Panc1 (cell line): ENCODE measurements around the gene EYS. TPM values are rescaled to one million over a fixed set of nuclear protein-coding genes. Genes with fewer than 3 reads are reported as not detected.

ENCODE experiments used
- ATAC-seq: fragments of 200-7000 bp; cut with Tn5 transposase; 2 replicates; pipeline ENCODE4 v1.9.1; 2020; ENCODE audit warnings: mild to moderate bottlenecking, moderate library complexity
- BruUV-seq: library from RNA; stranded (reverse); fragments of 400-500 nt; replicated peaks from 2 replicates; lab custom pipeline; 2021; lab: Mats Ljungman, UMichigan
- CTCF ChIA-PET: fragments of 300-600 bp; sonication (Branson Sonifier 250); formaldehyde crosslinking; loops from one replicate; lab custom pipeline; 2022; ENCODE audit warnings: antibody characterized with exemption; lab: Charles Lee
- POLR2A ChIA-PET: fragments of 300-600 bp; sonication (Branson Sonifier 250); formaldehyde crosslinking; loops from one replicate; lab custom pipeline; 2022; ENCODE audit warnings: antibody characterized with exemption; lab: Charles Lee
- DNase-seq: peaks from one replicate; pipeline ENCODE4 v3.0.0-alpha.2; 2010; ENCODE audit warnings: low read depth, low spot score
- H3K27ac ChIP-seq: 2 replicates; pipeline ENCODE4 v1.5.1; 2011; ENCODE audit warnings: mild to moderate bottlenecking, low read length, inconsistent platforms
- H3K27me3 ChIP-seq: fragments of 200-500 bp; sonication (Bioruptor generic); 2 replicates; pipeline ENCODE4 v1.6.0; 2014; ENCODE audit warnings: low read length, inconsistent platforms; ENCODE audit not compliant: control insufficient read depth, insufficient read depth
- H3K36me3 ChIP-seq: fragments of 200-500 bp; sonication (Bioruptor generic); 2 replicates; pipeline ENCODE4 v1.5.1; 2014; ENCODE audit warnings: inconsistent platforms, mild to moderate bottlenecking, low read length, moderate library complexity; ENCODE audit not compliant: control insufficient read depth, insufficient read depth
- H3K4me1 ChIP-seq: 2 replicates; pipeline ENCODE4 v1.5.1; 2011; ENCODE audit warnings: inconsistent platforms, mild to moderate bottlenecking, low read length, moderate library complexity; ENCODE audit not compliant: control insufficient read depth, insufficient read depth
- H3K4me3 ChIP-seq, 2 experiments: 2 replicates each; pipeline ENCODE4 v1.5.1; 2011 to 2012; ENCODE audit warnings: low read depth in 2 of 2, low read length in 2 of 2, mild to moderate bottlenecking in 2 of 2, inconsistent platforms in 1 of 2, moderate library complexity in 1 of 2
- H3K9me3 ChIP-seq: fragments of 200-500 bp; sonication (Bioruptor generic); 2 replicates; pipeline ENCODE4 v1.5.1; 2014; ENCODE audit warnings: low read depth, mild to moderate bottlenecking, inconsistent platforms, low read length, moderate library complexity; ENCODE audit not compliant: control insufficient read depth, insufficient read depth
- CTCF ChIP-seq: fragments of 450-650 bp; IDR thresholded peaks from 2 replicates; pipeline ENCODE4 v1.5.1; 2017; ENCODE audit warnings: mild to moderate bottlenecking
- POLR2AphosphoS5 ChIP-seq: IDR thresholded peaks from 2 replicates; pipeline ENCODE4 v1.6.1; 2012; ENCODE audit warnings: mild to moderate bottlenecking, low read depth, low read length, moderate library complexity
- REST ChIP-seq, 2 experiments: IDR thresholded peaks; 2 replicates each; pipeline ENCODE4 v1.6.1; 2011 to 2012; ENCODE audit warnings: low read depth in 2 of 2, control low read depth in 1 of 2, low read length in 1 of 2, mild to moderate bottlenecking in 1 of 2, moderate library complexity in 1 of 2; ENCODE audit not compliant: insufficient read depth in 1 of 2
- SIN3A ChIP-seq: IDR thresholded peaks from 2 replicates; pipeline ENCODE4 v1.6.1; 2012; ENCODE audit warnings: low read depth, mild to moderate bottlenecking, low read length, moderate library complexity, borderline replicate concordance; ENCODE audit not compliant: insufficient read depth
- TCF7L2 ChIP-seq: IDR thresholded peaks from 2 replicates; pipeline ENCODE4 v1.6.1; 2011; ENCODE audit warnings: mild to moderate bottlenecking, low read depth, low read length, inconsistent platforms
- in situ Hi-C: cut with HindIII; loops from 2 replicates; pipeline ENCODE4 v1.10.0; 2016; ENCODE audit warnings: low sequenced_read_pairs, low pct_unique_long_range_greater_than_20kb
- intact Hi-C: fragments of 100-400 bp; cut with micrococcal nuclease; formaldehyde crosslinking; loops from one replicate; pipeline ENCODE4 v1.10.0; 2022; ENCODE audit not compliant: unreplicated experiment
- total RNA-seq: library from RNA; stranded (reverse); gene quantifications from one replicate; pipeline ENCODE4 v1.2.1, GENCODE V29; 2021; ENCODE audit not compliant: unreplicated experiment

EYS gene
- total RNA-seq, 1 experiment from 2014 or later = not detected

DNA sequence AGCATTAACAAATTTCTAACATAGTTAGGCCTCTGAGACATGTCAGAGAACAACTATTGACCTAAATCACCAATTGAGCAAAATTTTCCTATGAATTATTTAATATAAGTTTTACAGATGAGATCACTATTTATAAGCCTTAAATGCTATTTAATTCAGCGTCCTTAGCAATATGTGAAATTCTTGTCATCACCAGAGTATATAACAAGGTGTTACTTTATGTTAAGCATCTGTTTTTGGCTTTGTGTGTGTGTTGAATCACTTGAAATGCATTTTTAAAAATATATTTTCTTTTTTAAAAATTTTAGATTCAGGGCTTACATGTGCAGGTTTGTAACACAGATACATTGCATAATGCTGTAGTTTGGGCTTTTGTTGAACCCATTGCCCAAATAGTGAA, 794.1 kb downstream of the EYS start:
- TF ChIP-seq SIN3A (no peak), POLR2AphosphoS5 (no peak), REST (IDR thresholded peaks at IDR 0.05; ENCODE audit: insufficient read depth in 1 of 2, low read depth in 2 of 2, low read length in 1 of 2) (no peak), CTCF (no peak), TCF7L2 (no peak)
- H3K27ac ChIP-seq = no peak overlapping the region
- intact Hi-C loops = no loop called here
- BruUV-seq = no TSS peak
- ATAC-seq = no peak
- H3K27me3 ChIP-seq = no peaks in the 10 kb centered on the region
- in situ Hi-C loops = no loop called here
- no peaks in the 10 kb centered on the region for H3K4me1 ChIP-seq
- ChIA-PET POLR2A (no interaction called here), CTCF (no interaction called here)
- H3K36me3 ChIP-seq = no peaks in the 10 kb centered on the region
- H3K9me3 ChIP-seq = no peaks in the 10 kb centered on the region
- no peak overlapping the region for H3K4me3 ChIP-seq
- DNase-seq = no peak

DNA sequence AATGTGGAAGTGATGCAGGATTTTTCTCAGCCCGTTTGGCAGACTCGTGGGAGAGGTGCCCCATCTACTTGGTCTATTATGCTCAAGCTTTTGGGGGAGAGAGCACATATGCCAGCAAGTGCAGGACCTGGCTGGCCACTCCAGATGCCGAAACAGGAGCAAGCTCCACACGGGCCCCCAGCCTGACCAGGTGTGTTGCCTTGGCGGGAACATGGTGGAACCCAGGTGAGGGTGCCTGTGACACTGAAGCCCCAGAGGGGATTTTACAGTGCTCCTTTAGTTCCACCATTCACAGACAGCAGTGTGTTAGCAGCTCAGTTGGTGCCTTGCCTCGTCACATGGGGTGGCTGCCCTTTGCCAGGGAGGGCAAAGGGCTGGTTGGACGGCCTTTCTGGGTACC, 798.9 kb downstream of the EYS start:
- no TSS peak for BruUV-seq
- ATAC-seq (no peak), DNase-seq (no peak)
- no peak for TF ChIP-seq SIN3A
- Histone ChIP-seq H3K9me3 (no peaks in the 10 kb centered on the region), H3K4me1 (no peaks in the 10 kb centered on the region), H3K4me3 (no peak overlapping the region), H3K36me3 (no peaks in the 10 kb centered on the region), H3K27ac (no peak overlapping the region), H3K27me3 (no peaks in the 10 kb centered on the region)
- intact Hi-C loops (no loop called here), in situ Hi-C loops (no loop called here)
- CTCF ChIA-PET = no interaction called here
- POLR2A ChIA-PET = no interaction called here

GRCh38 chr6:64904616-64905015, 802.4 kb downstream of the EYS start:
- TF ChIP-seq TCF7L2 = no peak
- no peak for TF ChIP-seq REST (IDR thresholded peaks at IDR 0.05; ENCODE audit: insufficient read depth in 1 of 2, low read depth in 2 of 2, low read length in 1 of 2)
- TF ChIP-seq POLR2AphosphoS5 = no peak
- TF ChIP-seq SIN3A = no peak
- no peak for TF ChIP-seq CTCF
- ChIA-PET CTCF (no interaction called here), POLR2A (no interaction called here)
- in situ Hi-C loops = no loop called here
- DNase-seq (no peak), ATAC-seq (no peak)
- intact Hi-C loops = no loop called here
- Histone ChIP-seq H3K4me3 (no peak overlapping the region), H3K27ac (no peak overlapping the region), H3K36me3 (no peaks in the 10 kb centered on the region), H3K4me1 (no peaks in the 10 kb centered on the region), H3K9me3 (no peaks in the 10 kb centered on the region), H3K27me3 (no peaks in the 10 kb centered on the region)
- BruUV-seq = no TSS peak
